GM12872 (cell line): Measurements from ENCODE around the gene ZNF776.

Source experiments
- CTCF ChIP-seq: IDR thresholded peaks from 3 replicates; pipeline ENCODE4 v1.5.1; 2011; ENCODE audit warnings: low read depth, mild to moderate bottlenecking, low read length, moderate library complexity; ENCODE audit not compliant: insufficient read depth

ZNF776 gene

GRCh38 chr19:57786286-57786685 lies 39.7 kb downstream of the ZNF776 start:
- no peak for TF ChIP-seq CTCF

DNA sequence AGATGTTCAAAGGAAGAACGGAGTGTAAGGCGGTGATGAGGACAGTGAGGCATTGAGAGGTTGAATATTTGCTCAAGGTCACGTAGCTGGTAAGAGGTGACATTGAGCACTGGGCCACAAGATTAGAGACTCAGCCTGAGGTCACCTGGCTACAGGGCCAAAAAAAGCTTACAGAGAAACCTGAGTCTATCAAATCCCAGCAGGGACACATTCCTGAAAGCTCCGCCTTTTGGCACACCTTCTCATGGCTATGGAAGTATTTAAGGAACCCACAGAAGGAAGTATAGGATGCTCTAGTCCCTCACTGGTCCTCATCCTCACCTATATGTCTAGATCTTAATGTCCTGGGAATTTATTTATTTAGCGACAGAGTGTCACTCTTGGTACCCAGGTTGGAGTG lies 40.3 kb downstream of the ZNF776 start:
- TF ChIP-seq CTCF = no peak

- no peak for TF ChIP-seq CTCF
These were observed 41.6 kb downstream of the ZNF776 start for GRCh38 chr19:57788114-57788692.

GRCh38 chr19:57789288-57789687 lies 42.7 kb downstream of the ZNF776 start:
- TF ChIP-seq CTCF = no peak

DNA sequence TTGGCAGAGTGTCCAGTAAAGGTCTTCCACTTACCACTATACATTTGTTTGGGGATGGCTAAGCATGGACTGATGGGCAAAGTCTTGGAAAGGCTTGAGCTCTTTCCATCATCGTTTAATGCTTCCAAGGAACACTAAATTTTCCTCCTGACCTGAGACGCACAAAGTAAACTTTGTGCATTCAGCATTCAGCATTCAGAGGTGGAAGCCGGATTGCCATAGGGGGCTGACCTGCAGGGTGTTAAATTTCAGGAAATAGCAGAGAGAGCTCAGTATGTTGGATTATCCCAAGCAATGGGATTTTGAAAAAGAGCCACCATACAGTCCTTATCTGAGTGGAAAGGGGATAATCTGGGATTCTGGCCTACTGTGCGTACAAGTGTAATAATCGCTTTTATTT lies 54.1 kb downstream of the ZNF776 start:
- no peak for TF ChIP-seq CTCF

GRCh38 chr19:57802269-57802668 lies 55.7 kb downstream of the ZNF776 start:
- TF ChIP-seq CTCF = no peak

DNA sequence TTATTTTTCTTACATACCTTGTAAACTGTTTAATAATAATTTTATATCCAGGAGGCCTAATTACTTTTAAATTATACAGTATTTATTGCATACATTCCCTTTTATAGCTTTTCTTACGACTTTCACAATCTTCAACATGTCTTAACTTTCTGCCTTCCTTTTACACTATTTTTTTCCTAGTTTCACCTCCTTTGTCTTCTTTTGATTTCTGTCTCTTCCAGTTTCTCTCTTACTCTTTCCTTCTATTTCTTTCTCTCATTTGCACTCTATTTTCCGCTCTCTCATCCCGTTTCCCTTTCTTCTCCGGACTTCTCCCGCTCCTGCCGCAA lies 56.6 kb downstream of the ZNF776 start:
- no peak for TF ChIP-seq CTCF

DNA sequence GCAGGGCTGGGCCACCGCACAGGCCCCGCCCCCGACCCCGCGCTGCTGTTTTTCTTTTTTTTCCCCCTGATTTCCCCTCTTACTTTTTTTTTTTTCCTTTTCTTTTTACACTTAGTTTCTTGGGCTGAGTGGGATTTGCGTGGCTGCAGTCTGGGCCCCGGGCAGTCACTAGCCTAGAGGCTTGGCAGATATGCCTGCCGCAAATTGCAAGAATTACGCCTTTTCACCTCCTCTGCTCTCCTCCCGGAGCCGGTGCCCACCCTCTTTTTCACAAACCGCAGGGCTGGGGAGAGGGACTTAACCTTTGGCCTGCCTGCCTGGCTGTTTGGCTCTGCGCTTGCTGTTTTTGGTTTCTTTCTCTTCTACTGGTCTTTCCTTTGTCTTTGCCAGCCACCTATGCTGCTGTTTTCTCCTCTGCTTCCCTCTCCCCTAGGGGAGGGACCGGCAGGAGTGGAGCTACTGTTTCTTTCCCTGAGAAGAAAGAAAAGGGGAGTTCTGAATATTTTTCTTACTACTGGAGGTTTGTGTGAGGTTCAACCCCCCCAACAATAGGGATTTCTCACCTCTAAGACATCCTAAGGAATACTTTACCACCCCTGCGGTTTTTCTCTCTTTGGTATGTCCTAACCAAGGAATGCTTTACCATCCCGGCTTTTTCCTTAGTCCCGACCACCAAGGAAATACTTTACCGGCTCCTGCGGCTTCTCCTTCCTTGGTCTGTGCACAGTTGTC lies 57.1 kb downstream of the ZNF776 start:
- TF ChIP-seq CTCF = no peak
